K562 (cell line): ENCODE data around the gene NLRC3. TPM values are rescaled to one million over a fixed set of nuclear protein-coding genes. Genes with fewer than 3 reads are reported as not detected.
"Not testable (repeated sequence)": the region's sequence is repeated elsewhere in the genome, so short reads cannot be mapped to it uniquely, and the experiment has no call there.

Source experiments
- ATAC-seq: fragments of 200-7000 bp; cut with Tn5 transposase; 3 replicates; pipeline ENCODE4 v1.9.1; 2020; ENCODE audit warnings: moderate library complexity
- BruUV-seq: library from RNA; stranded (reverse); fragments of 400-500 nt; replicated peaks from 2 replicates; lab custom pipeline; 2021; lab: Mats Ljungman, UMichigan
- CTCF ChIA-PET: fragments of 300-600 bp; formaldehyde crosslinking; extraction: SDS; loops from one replicate; lab custom pipeline; 2021; ENCODE audit warnings: low intra/inter-chr PET ratio; lab: Yijun Ruan, JAX
- POLR2A ChIA-PET: fragments of 300-600, 350-650 bp; sonication (Branson Sonifier 250); formaldehyde crosslinking; extraction: SDS; loops from one replicate; lab custom pipeline; 2021; ENCODE audit warnings: antibody characterized with exemption, inconsistent platforms; lab: Yijun Ruan, JAX
- DNase-seq, 4 experiments: peaks; one replicate each; pipeline versions ENCODE4 v3.0.0 to v3.0.0-alpha.2; 2011 to 2018; ENCODE audit warnings: low spot score in 3 of 4, mixed read lengths in 3 of 4; ENCODE audit errors: extremely low read depth in 1 of 4
- FAIRE-seq: peaks from 2 replicates; lab custom pipeline; 2011; peaks lifted over from hg19 to GRCh38; lab: Jason Lieb, UNC
- H2AFZ ChIP-seq: 2 replicates; pipeline ENCODE4 v1.6.0; 2011; ENCODE audit warnings: low read depth, low read length, control low read depth, inconsistent platforms
- H3K27ac ChIP-seq: fragments of 200-600 bp; 3 replicates; pipeline ENCODE4 v1.8.0; 2011; ENCODE audit warnings: low read depth, mild to moderate bottlenecking, control low read depth, inconsistent platforms, low read length, moderate library complexity, mixed read lengths; ENCODE audit errors: extremely low read depth
- H3K27me3 ChIP-seq, 2 experiments: fragments of 300-600 bp in 1 of 2; 2 replicates in 1 of 2; 3 replicates in 1 of 2; pipeline versions ENCODE4 v1.6.0 to v1.8.0; 2011; ENCODE audit warnings: inconsistent platforms in 2 of 2, low read length in 2 of 2, mild to moderate bottlenecking in 1 of 2, mixed read lengths in 1 of 2, moderate library complexity in 1 of 2; ENCODE audit not compliant: control insufficient read depth in 2 of 2, insufficient read depth in 2 of 2
- H3K36me3 ChIP-seq: fragments of 300-600 bp; 3 replicates; pipeline ENCODE4 v1.8.0; 2011; ENCODE audit warnings: mild to moderate bottlenecking, low read length, inconsistent platforms; ENCODE audit not compliant: control insufficient read depth, insufficient read depth
- H3K4me1 ChIP-seq, 2 experiments: fragments of 200-600 bp in 1 of 2; replicated peaks in 1 of 2; 2 replicates in 1 of 2; 3 replicates in 1 of 2; pipeline versions ENCODE4 v1.5.1 to v1.8.0; 2011; ENCODE audit warnings: inconsistent platforms in 2 of 2, low read length in 2 of 2, mild to moderate bottlenecking in 1 of 2, mixed read lengths in 1 of 2, moderate library complexity in 1 of 2; ENCODE audit not compliant: control insufficient read depth in 2 of 2, insufficient read depth in 2 of 2
- H3K4me2 ChIP-seq: 2 replicates; pipeline ENCODE4 v1.6.1; 2011; ENCODE audit warnings: low read length, control low read depth, inconsistent platforms, mixed read lengths; ENCODE audit not compliant: insufficient read depth
- H3K4me3 ChIP-seq: fragments of 200-600 bp; sonication (generic), shearing (Covaris generic); 2 replicates; pipeline ENCODE4 v1.5.1; 2016; ENCODE audit warnings: control low read depth, inconsistent platforms
- H3K79me2 ChIP-seq: fragments of 200-600 bp; 3 replicates; pipeline ENCODE4 v1.8.0; 2011; ENCODE audit warnings: low read length, inconsistent platforms; ENCODE audit not compliant: control insufficient read depth, insufficient read depth
- H3K9ac ChIP-seq, 2 experiments: 2 replicates each; pipeline versions ENCODE4 v1.6.0 to v1.6.1; 2011; ENCODE audit warnings: low read depth in 2 of 2, low read length in 2 of 2, control low read depth in 1 of 2, inconsistent platforms in 1 of 2, mild to moderate bottlenecking in 1 of 2, mixed read lengths in 1 of 2; ENCODE audit not compliant: insufficient read depth in 1 of 2
- H3K9me1 ChIP-seq: one replicate; pipeline ENCODE4 v1.6.0; 2011; ENCODE audit warnings: inconsistent platforms, mild to moderate bottlenecking, low read length, moderate library complexity; ENCODE audit not compliant: control insufficient read depth, insufficient read depth
- H3K9me3 ChIP-seq: replicated peaks from 2 replicates; pipeline ENCODE4 v1.5.1; 2011; ENCODE audit warnings: low read depth, low read length, inconsistent platforms; ENCODE audit not compliant: control insufficient read depth, insufficient read depth
- H4K20me1 ChIP-seq: replicated peaks from 2 replicates; pipeline ENCODE4 v1.6.1; 2011; ENCODE audit warnings: low read length, inconsistent platforms, mixed read lengths; ENCODE audit not compliant: control insufficient read depth, insufficient read depth
- CTCF ChIP-seq, 3 experiments: IDR thresholded peaks in 2 of 3; conservative IDR thresholded peaks in 1 of 3; 2 replicates each; pipeline ENCODE4 v1.5.1; 2011 to 2012; ENCODE audit warnings: low read length in 3 of 3, mild to moderate bottlenecking in 3 of 3, control low read depth in 2 of 3, improper control_type of control experiment in 1 of 3, inconsistent platforms in 1 of 3, low read depth in 1 of 3, mixed read lengths in 1 of 3, moderate library complexity in 1 of 3; ENCODE audit not compliant: insufficient read depth in 2 of 3
- CXXC5 ChIP-seq: fragments of 250-450 bp; sonication (Bioruptor Pico); IDR thresholded peaks from 2 replicates; pipeline ENCODE4 v1.8.0; 2022; ENCODE audit warnings: inconsistent platforms, mild to moderate bottlenecking, moderate library complexity
- DEAF1 ChIP-seq: fragments of 450-650 bp; formaldehyde crosslinking; IDR thresholded peaks from 2 replicates; pipeline ENCODE4 v1.4.0; 2020; ENCODE audit warnings: mild to moderate bottlenecking, moderate library complexity
- RAD21 ChIP-seq, 2 experiments: fragments of 250-450 bp in 1 of 2; fragments of 450-650 bp in 1 of 2; sonication (Bioruptor Pico) in 1 of 2; formaldehyde crosslinking in 1 of 2; IDR thresholded peaks in 1 of 2; conservative IDR thresholded peaks in 1 of 2; 2 replicates each; pipeline versions ENCODE4 v1.4.0 to v1.8.0; 2020 to 2022; ENCODE audit warnings: mild to moderate bottlenecking in 2 of 2, moderate library complexity in 1 of 2
- REST ChIP-seq, 2 experiments: fragments of 450-650 bp; formaldehyde crosslinking in 1 of 2; IDR thresholded peaks; 2 replicates each; pipeline versions ENCODE4 v1.4.0 to v1.6.1; 2014 to 2020; ENCODE audit warnings: mild to moderate bottlenecking in 2 of 2, borderline replicate concordance in 1 of 2, low read depth in 1 of 2
- RFX1 ChIP-seq: fragments of 450-650 bp; IDR thresholded peaks from 2 replicates; pipeline ENCODE4 v1.6.1; 2016; ENCODE audit warnings: mild to moderate bottlenecking, moderate library complexity
- SMC3 ChIP-seq: conservative IDR thresholded peaks from 2 replicates; pipeline ENCODE4 v1.6.1; 2011; ENCODE audit warnings: low read depth, low read length, improper control_type of control experiment; ENCODE audit not compliant: insufficient read depth
- STAG1 ChIP-seq: sonication (generic); formaldehyde crosslinking; IDR thresholded peaks from 2 replicates; pipeline ENCODE4 v1.5.0; 2020; ENCODE audit warnings: missing genetic modification reagents, borderline replicate concordance
- WGBS: fragments of 100-300 bp; shearing (Covaris generic); methylation state at CpG from one replicate; pipeline ENCODE4 v1.1.6; 2016; ENCODE audit warnings: low coverage, mixed read lengths; ENCODE audit not compliant: insufficient coverage; ENCODE audit errors: missing lambda C conversion rate; 5-methylcytosine and 5-hydroxymethylcytosine counted together
- in situ Hi-C: fragments of 300-500 bp; cut with MboI; formaldehyde crosslinking; loops from 4 replicates; pipeline ENCODE4 v1.15.0; 2018; ENCODE audit warnings: inconsistent platforms, mixed read lengths
- intact Hi-C: fragments of 100-400 bp; cut with micrococcal nuclease; formaldehyde crosslinking; loops from 2 replicates; pipeline ENCODE4 v1.14.2; 2022
- polyA plus RNA-seq, 8 experiments: library from polyadenylated mRNA; depleted of rRNA in 4 of 8; stranded (reverse) in 5 of 8; unstranded in 3 of 8; fragments of >200 nt; fragmentation: Nextera tagmentation in 2 of 8; fragmentation: Illumina TruSeq in 1 of 8; extraction: Ambion mirVana in 2 of 8; extraction: Trizol in 1 of 8; gene quantifications; 2 replicates each; pipeline versions ENCODE4 v1.2.1 to v1.2.3, GENCODE V29; 2011 to 2014; ENCODE audit warnings: inconsistent platforms in 1 of 8, missing spikeins in 1 of 8
- total RNA-seq, 7 experiments: library from RNA; depleted of rRNA in 6 of 7; stranded (reverse); fragments of >200 nt in 6 of 7; fragmentation: Illumina TruSeq in 2 of 7; extraction: Trizol in 2 of 7; gene quantifications; 2 replicates each; pipeline versions ENCODE4 v1.2.1 to v1.2.3, GENCODE V29; 2011 to 2021; ENCODE audit warnings: low replicate concordance in 1 of 7

NLRC3 gene
- total and polyA plus RNA-seq, 9 of the 15 experiments (the other 6 are each of a cell fraction or from before 2014, with no cell fraction given): 0.03 to 0.13 (median 0.03) TPM; not detected in 4

- in situ Hi-C loops: not testable (repeated sequence)
These were observed 49.9 kb downstream of the NLRC3 start for GRCh38 chr16:3527216-3527829.

More at GRCh38 chr16:3527216-3527829, 49.9 kb downstream of the NLRC3 start:
- intact Hi-C loops: loop anchor here (5.0 kb wide), 1 partner anchor 120 kb away; no protein-coding TSS in a partner anchor
- peak; percentile 45 to 81; a peak in 3 of 4 replicates for TF ChIP-seq RAD21 (CRISPR knock-in tag; conservative IDR thresholded peaks at IDR 0.05 in 1 of 2, IDR thresholded peaks at IDR 0.05 in 1 of 2)
- peak; percentile 44; the same call in 1 of the 2 replicates for TF ChIP-seq RFX1
- TF ChIP-seq STAG1 (CRISPR knock-in tag): peak; percentile 52; the same call in 1 of the 2 replicates
- TF ChIP-seq SMC3: peak; percentile 61
- TF ChIP-seq CXXC5: peak; percentile 20; the same call in 1 of the 2 replicates
- peak; percentile 32; the same call in 1 of the 2 replicates for TF ChIP-seq DEAF1 (CRISPR knock-in tag)
- TF ChIP-seq REST (IDR thresholded peaks at IDR 0.05; ENCODE audit: borderline replicate concordance): peak; percentile 65; the same call in 1 of the 2 replicates
- TF ChIP-seq REST (CRISPR knock-in tag; IDR thresholded peaks at IDR 0.05; ENCODE audit: low read depth): not testable (repeated sequence)
- TF ChIP-seq CTCF (IDR thresholded peaks at IDR 0.05 in 2 of 3, conservative IDR thresholded peaks at IDR 0.05 in 1 of 3; ENCODE audit: insufficient read depth in 2 of 3, low read depth in 1 of 3, low read length in 3 of 3): peak; percentile 64 to 70 (median 65)
- TF ChIP-seq, all 486 proteins: peak for 8; not testable (repeated sequence) for 478
- H3K9me3 ChIP-seq, ATAC-seq, BruUV-seq, H4K20me1 ChIP-seq, H3K27ac ChIP-seq, H2AFZ ChIP-seq, POLR2A ChIA-PET, H3K4me2 ChIP-seq, H3K4me3 ChIP-seq, H3K9ac ChIP-seq, H3K4me1 ChIP-seq, H3K9me1 ChIP-seq, H3K79me2 ChIP-seq, H3K27me3 ChIP-seq, H3K36me3 ChIP-seq: not testable (repeated sequence)
- CTCF ChIA-PET: interaction anchor here (0.7 kb wide), 1 partner anchor 677 kb away, joined by 3 read pairs; no protein-coding TSS in a partner anchor
- FAIRE-seq (peak; percentile 74), DNase-seq (peak in 1 of 4 experiments; percentile 77)
- WGBS: 40% methylated on average over 11 of the region's 12 CpGs
